B cell (primary cell): Measurements from ENCODE around the gene OTOP2. TPM values are rescaled to one million over a fixed set of nuclear protein-coding genes. Genes with fewer than 3 reads are reported as not detected.

Experiments used
- ATAC-seq: fragments of 200-7000 bp; cut with Tn5 transposase; one replicate; pipeline ENCODE4 v1.10.0; 2021; ENCODE audit warnings: low read depth, mild to moderate bottlenecking, moderate number of reproducible peaks, moderate library complexity
- CTCF ChIA-PET: fragments of 350-600 bp; sonication (Branson Sonifier 250); formaldehyde crosslinking; loops from one replicate; lab custom pipeline; 2021; ENCODE audit warnings: antibody characterized with exemption, inconsistent platforms; lab: Charles Lee
- POLR2A ChIA-PET: fragments of 350-600 bp; sonication (Branson Sonifier 250); formaldehyde crosslinking; loops from one replicate; lab custom pipeline; 2021; ENCODE audit warnings: antibody characterized with exemption; lab: Charles Lee
- DNase-seq: peaks from one replicate; pipeline ENCODE4 v3.0.0; 2013
- H2AFZ ChIP-seq: 2 replicates; pipeline ENCODE4 v1.6.1; 2012; ENCODE audit warnings: mild to moderate bottlenecking, low read depth, low read length; ENCODE audit not compliant: insufficient read depth, poor library complexity, severe bottlenecking
- H3K27ac ChIP-seq, 2 donors: 1 replicate in 1 of 2; 2 replicates in 1 of 2; pipeline ENCODE4 v1.5.1; 2012 to 2013; ENCODE audit warnings: low read length in 2 of 2, mild to moderate bottlenecking in 2 of 2, moderate library complexity in 1 of 2
- H3K27me3 ChIP-seq, 4 experiments: fragments of 200-600 bp in 1 of 4; sonication (generic) in 1 of 4; replicated peaks in 1 of 4; 1 replicate in 2 of 4; 2 replicates in 2 of 4; pipeline versions ENCODE4 v1.6.1 to v1.7.0; 2013 to 2016; ENCODE audit warnings: low read length in 3 of 4, mild to moderate bottlenecking in 2 of 4, mixed read lengths in 1 of 4, moderate library complexity in 1 of 4; ENCODE audit not compliant: insufficient read depth in 4 of 4, control insufficient read depth in 3 of 4; ENCODE audit errors: control extremely low read depth in 1 of 4
- H3K36me3 ChIP-seq, 2 experiments: replicated peaks in 1 of 2; 1 replicate in 1 of 2; 2 replicates in 1 of 2; pipeline versions ENCODE4 v1.6.1 to v1.7.1; 2013; ENCODE audit warnings: low read length in 1 of 2; ENCODE audit not compliant: insufficient read depth in 2 of 2, control insufficient read depth in 1 of 2; ENCODE audit errors: control extremely low read depth in 1 of 2, extremely low read depth in 1 of 2
- H3K4me1 ChIP-seq, 2 donors: fragments of 200-600 bp in 1 of 2; sonication (generic) in 1 of 2; 1 replicate in 1 of 2; 2 replicates in 1 of 2; pipeline versions ENCODE4 v1.5.1 to v1.6.1; 2013 to 2017; ENCODE audit warnings: low read length in 2 of 2; ENCODE audit not compliant: control insufficient read depth in 2 of 2, insufficient read depth in 2 of 2
- H3K4me2 ChIP-seq: replicated peaks from 2 replicates; pipeline ENCODE3; 2012; ENCODE audit warnings: mild to moderate bottlenecking, low read depth, low read length; ENCODE audit not compliant: poor library complexity, severe bottlenecking
- H3K4me3 ChIP-seq, 5 experiments: fragments of 200-600 bp in 1 of 5; sonication (generic) in 1 of 5; 1 replicate in 3 of 5; 2 replicates in 2 of 5; pipeline versions ENCODE4 v1.5.1 to v1.7.0; 2011 to 2016; ENCODE audit warnings: low read length in 4 of 5, mild to moderate bottlenecking in 4 of 5, low read depth in 2 of 5, control low read depth in 1 of 5, moderate library complexity in 1 of 5; ENCODE audit not compliant: insufficient read depth in 1 of 5; ENCODE audit errors: control extremely low read depth in 1 of 5, extremely low read depth in 1 of 5
- H3K79me2 ChIP-seq: fragments of 200-600 bp; sonication (generic); one replicate; pipeline ENCODE4 v1.6.0; 2016; ENCODE audit warnings: low read length; ENCODE audit not compliant: control insufficient read depth, insufficient read depth
- H3K9ac ChIP-seq: fragments of 200-600 bp; sonication (generic); 2 replicates; pipeline ENCODE4 v1.6.1; 2017; ENCODE audit warnings: mild to moderate bottlenecking, low read length, moderate library complexity
- H3K9me3 ChIP-seq, 3 donors: one replicate each; pipeline versions ENCODE4 v1.6.1 to v1.7.1; 2013; ENCODE audit warnings: low read length in 2 of 3; ENCODE audit not compliant: control insufficient read depth in 2 of 3, insufficient read depth in 1 of 3; ENCODE audit errors: control extremely low read depth in 1 of 3
- H4K20me1 ChIP-seq: 2 replicates; pipeline ENCODE4 v1.6.0; 2012; ENCODE audit warnings: mild to moderate bottlenecking, low read length; ENCODE audit not compliant: insufficient read depth, control insufficient read depth, poor library complexity, severe bottlenecking
- H3K27ac Mint-ChIP-seq: one replicate; pipeline ENCODE4 v1.8.0; 2021; ENCODE audit warnings: mixed read lengths
- H3K27me3 Mint-ChIP-seq: one replicate; pipeline ENCODE4 v1.8.0; 2021; ENCODE audit warnings: mixed read lengths
- H3K4me1 Mint-ChIP-seq: one replicate; pipeline ENCODE4 v1.8.0; 2021; ENCODE audit warnings: mixed read lengths
- H3K4me3 Mint-ChIP-seq: one replicate; pipeline ENCODE4 v1.8.0; 2021; ENCODE audit warnings: mixed read lengths
- H3K9me3 Mint-ChIP-seq: one replicate; pipeline ENCODE4 v1.8.0; 2022; ENCODE audit warnings: mixed read lengths; ENCODE audit not compliant: insufficient read depth
- CTCF ChIP-seq: fragments of 200-600 bp; IDR thresholded peaks from one replicate; pipeline ENCODE4 v1.8.0; 2022; ENCODE audit warnings: antibody characterized with exemption, mild to moderate bottlenecking
- EZH2 ChIP-seq: IDR thresholded peaks from 2 replicates; pipeline ENCODE4 v1.6.1; 2012; ENCODE audit warnings: borderline replicate concordance, low read depth, mild to moderate bottlenecking, moderate library complexity, low read length; ENCODE audit not compliant: insufficient read depth, poor library complexity, severe bottlenecking
- WGBS: methylation state at CpG from one replicate; pipeline ENCODE4 v1.1.5; 2013; ENCODE audit warnings: missing lambda C conversion rate; ENCODE audit not compliant: insufficient coverage; 5-methylcytosine and 5-hydroxymethylcytosine counted together
- intact Hi-C: fragments of 100-400 bp; cut with micrococcal nuclease; formaldehyde crosslinking; loops from one replicate; pipeline ENCODE4 v1.10.0; 2022
- polyA plus RNA-seq: library from polyadenylated mRNA; depleted of rRNA; stranded (reverse); fragments of >200 nt; gene quantifications from 2 replicates; pipeline ENCODE4 v1.2.3, GENCODE V29; 2012
- total RNA-seq, 2 donors: library from RNA; stranded (reverse); fragments of 120-200 nt in 1 of 2; gene quantifications; 1 replicate in 1 of 2; 2 replicates in 1 of 2; pipeline versions ENCODE4 v1.2.3 to v1.2.4, GENCODE V29; 2013 to 2022

Gene OTOP2
- total and polyA plus RNA-seq, 2 donors (not counting 1 experiment from before 2014, with no cell fraction given): not detected

GRCh38 chr17:74900208-74900607 is 23.9 kb upstream of the OTOP2 start:
- H3K4me3 Mint-ChIP-seq: no peak overlapping the region
- H3K79me2 ChIP-seq: no peaks in the 10 kb centered on the region
- peaks cover 0 to 31% (median 4%) of the 10 kb centered on the region in 4 experiments for H3K27me3 ChIP-seq
- H4K20me1 ChIP-seq: no peaks in the 10 kb centered on the region
- H3K27ac ChIP-seq: no peak overlapping the region
- no peak overlapping the region for H2AFZ ChIP-seq
- ATAC-seq (no peak), DNase-seq (no peak)
- H3K4me1 ChIP-seq: no peaks in the 10 kb centered on the region
- no peak overlapping the region for H3K4me2 ChIP-seq
- H3K9me3 ChIP-seq: no peaks in the 10 kb centered on the region
- H3K9me3 Mint-ChIP-seq: no peaks in the 10 kb centered on the region
- ChIA-PET POLR2A (no interaction called here), CTCF (no interaction called here)
- H3K4me3 ChIP-seq: no peak overlapping the region
- TF ChIP-seq EZH2 (no peak), CTCF (no peak)
- intact Hi-C loops: no loop called here
- no peak overlapping the region for H3K9ac ChIP-seq
- no peaks in the 10 kb centered on the region for H3K36me3 ChIP-seq
- no peak overlapping the region for H3K27ac Mint-ChIP-seq
- H3K4me1 Mint-ChIP-seq: no peaks in the 10 kb centered on the region
- peaks cover 38% of the 10 kb centered on the region for H3K27me3 Mint-ChIP-seq
- 77% methylated on average over 5 of the region's 8 CpGs for whole genome bisulfite sequencing

- Mint-ChIP-seq H3K4me3 (no peak overlapping the region), H3K27ac (no peak overlapping the region), H3K4me1 (no peaks in the 10 kb centered on the region), H3K9me3 (no peaks in the 10 kb centered on the region), H3K27me3 (peaks cover 30% of the 10 kb centered on the region)
- CTCF ChIA-PET: no interaction called here
- Histone ChIP-seq H3K9ac (no peak overlapping the region), H2AFZ (no peak overlapping the region), H4K20me1 (no peaks in the 10 kb centered on the region), H3K4me1 (no peaks in the 10 kb centered on the region), H3K27me3 (peaks cover 0 to 23% (median 2%) of the 10 kb centered on the region in 4 experiments), H3K4me3 (no peak overlapping the region), H3K27ac (no peak overlapping the region), H3K36me3 (no peaks in the 10 kb centered on the region), H3K4me2 (no peak overlapping the region), H3K79me2 (no peaks in the 10 kb centered on the region), H3K9me3 (no peaks in the 10 kb centered on the region)
- POLR2A ChIA-PET: no interaction called here
- no peak for TF ChIP-seq EZH2
- TF ChIP-seq CTCF: no peak
- no peak for DNase-seq
- 55% methylated on average over 6 of the region's 14 CpGs for WGBS
- ATAC-seq: no peak
- intact Hi-C loops: no loop called here
Observed at GRCh38 chr17:74901353-74902135, 22.5 kb upstream of the OTOP2 start.
